Measurements from ENCODE around the gene EVA1A.

- TF ChIP-seq CTCF (IDR thresholded peaks at IDR 0.05) (no peak), SIN3A (IDR thresholded peaks at IDR 0.05; ENCODE audit: borderline replicate concordance, insufficient read depth, low read depth, low read length) (no peak)
These were observed 20.6 kb downstream of the EVA1A start for GRCh38 chr2:75539955-75540716.

Measured in Panc1 (cell line).